OCI-LY1 (cell line): ENCODE results near the gene SHROOM4.

Source experiments
- H2AFZ ChIP-seq: fragments of 200-600 bp; sonication (generic), shearing (Covaris generic); 2 replicates; pipeline ENCODE4 v1.6.0; 2014; ENCODE audit warnings: antibody characterized with exemption, mild to moderate bottlenecking, low read length
- H3F3A ChIP-seq: fragments of 200-600 bp; sonication (generic), shearing (Covaris generic); 2 replicates; pipeline ENCODE4 v1.6.0; 2014; ENCODE audit warnings: mild to moderate bottlenecking, antibody characterized with exemption, low read length, moderate library complexity; ENCODE audit not compliant: insufficient read depth
- H3K27ac ChIP-seq: fragments of 200-600 bp; sonication (generic); 2 replicates; pipeline ENCODE4 v1.5.1; 2014; ENCODE audit warnings: low read length, mixed run types, mild to moderate bottlenecking, low read depth; ENCODE audit not compliant: poor library complexity, severe bottlenecking
- H3K27me3 ChIP-seq: fragments of 200-600 bp; sonication (generic); 2 replicates; pipeline ENCODE4 v1.6.0; 2014; ENCODE audit warnings: antibody characterized with exemption, mild to moderate bottlenecking, low read length, moderate library complexity; ENCODE audit not compliant: insufficient read depth
- H3K36me3 ChIP-seq: fragments of 200-600 bp; sonication (generic); 2 replicates; pipeline ENCODE4 v1.6.1; 2014; ENCODE audit warnings: mild to moderate bottlenecking, antibody characterized with exemption, low read length, moderate library complexity, mixed read lengths; ENCODE audit not compliant: insufficient read depth
- H3K4me1 ChIP-seq: fragments of 200-600 bp; sonication (generic); 2 replicates; pipeline ENCODE4 v1.5.1; 2014; ENCODE audit warnings: mild to moderate bottlenecking, low read length, moderate library complexity; ENCODE audit not compliant: insufficient read depth, severe bottlenecking
- H3K4me2 ChIP-seq: fragments of 200-600 bp; sonication (generic), shearing (Covaris generic); 2 replicates; pipeline ENCODE4 v1.6.1; 2014; ENCODE audit warnings: low read length
- H3K4me3 ChIP-seq: fragments of 200-600 bp; sonication (generic); 2 replicates; pipeline ENCODE4 v1.5.1; 2014; ENCODE audit warnings: low read length, low read depth, mild to moderate bottlenecking, mixed read lengths; ENCODE audit not compliant: poor library complexity, severe bottlenecking
- H3K79me2 ChIP-seq: fragments of 200-600 bp; shearing (Covaris generic); 2 replicates; pipeline ENCODE4 v1.6.1; 2016; ENCODE audit warnings: mixed run types, low read length, mixed read lengths; ENCODE audit not compliant: insufficient read depth
- H3K9ac ChIP-seq: fragments of 200-600 bp; sonication (generic), shearing (Covaris generic); 2 replicates; pipeline ENCODE4 v1.6.1; 2014; ENCODE audit warnings: mild to moderate bottlenecking, low read length, mixed read lengths
- H3K9me2 ChIP-seq: fragments of 200-600 bp; sonication (generic), shearing (Covaris generic); 2 replicates; pipeline ENCODE4 v1.6.1; 2014; ENCODE audit warnings: low read depth, mild to moderate bottlenecking, low read length, mixed read lengths
- H3K9me3 ChIP-seq: fragments of 200-600 bp; shearing (Covaris generic); 2 replicates; pipeline ENCODE4 v1.6.1; 2014; ENCODE audit warnings: low read length, mixed read lengths
- H4K20me1 ChIP-seq: fragments of 200-600 bp; sonication (generic), shearing (Covaris generic); 2 replicates; pipeline ENCODE4 v1.6.0; 2016; ENCODE audit warnings: mild to moderate bottlenecking, low read length; ENCODE audit not compliant: insufficient read depth
- CTCF ChIP-seq: fragments of 200-600 bp; sonication (generic), shearing (Covaris generic); IDR thresholded peaks from 2 replicates; pipeline ENCODE4 v1.5.1; 2017; ENCODE audit warnings: mild to moderate bottlenecking, antibody characterized with exemption, low read length, moderate library complexity, mixed read lengths
- EZH2 ChIP-seq: fragments of 200-600 bp; sonication (generic), shearing (Covaris generic); IDR thresholded peaks from 2 replicates; pipeline ENCODE4 v1.8.0; 2017; ENCODE audit warnings: borderline replicate concordance, mixed run types, mild to moderate bottlenecking, antibody characterized with exemption, low read length, moderate library complexity, mixed read lengths

Gene SHROOM4

GRCh38 chrX:50858548-50858947 lies 44.6 kb upstream of the SHROOM4 start:
- H3K4me1 ChIP-seq, result no peaks in the 10 kb centered on the region
- H3K9ac ChIP-seq, result no peak overlapping the region

GRCh38 chrX:50853399-50853798 lies 39.4 kb upstream of the SHROOM4 start:
- TF ChIP-seq EZH2 (no peak), CTCF (no peak)
- H3K36me3 ChIP-seq, result no peaks in the 10 kb centered on the region
- H2AFZ ChIP-seq, result no peak overlapping the region
- no peak overlapping the region for H3K4me2 ChIP-seq
- H3K27me3 ChIP-seq, result no peaks in the 10 kb centered on the region
- no peaks in the 10 kb centered on the region for H3K9me2 ChIP-seq
- H3K9ac ChIP-seq, result no peak overlapping the region
- H4K20me1 ChIP-seq, result no peaks in the 10 kb centered on the region
- no peaks in the 10 kb centered on the region for H3K79me2 ChIP-seq
- H3K4me3 ChIP-seq, result no peak overlapping the region
- H3K9me3 ChIP-seq, result no peaks in the 10 kb centered on the region
- H3F3A ChIP-seq, result no peaks in the 10 kb centered on the region
- H3K4me1 ChIP-seq, result no peaks in the 10 kb centered on the region
- H3K27ac ChIP-seq, result no peak overlapping the region

More at GRCh38 chrX:50858548-50858947, 44.6 kb upstream of the SHROOM4 start:
- Histone ChIP-seq H3K27ac (no peak overlapping the region), H3K4me2 (no peak overlapping the region), H3K4me3 (no peak overlapping the region), H2AFZ (no peak overlapping the region), H3K79me2 (no peaks in the 10 kb centered on the region), H3K27me3 (no peaks in the 10 kb centered on the region), H3F3A (no peaks in the 10 kb centered on the region), H3K9me3 (no peaks in the 10 kb centered on the region), H3K36me3 (no peaks in the 10 kb centered on the region), H3K9me2 (no peaks in the 10 kb centered on the region), H4K20me1 (no peaks in the 10 kb centered on the region)
- TF ChIP-seq EZH2 (no peak), CTCF (no peak)

- Histone ChIP-seq H3K4me3 (no peak overlapping the region), H3K79me2 (no peaks in the 10 kb centered on the region), H3K9me2 (no peaks in the 10 kb centered on the region), H3F3A (no peaks in the 10 kb centered on the region), H3K9me3 (no peaks in the 10 kb centered on the region), H3K27me3 (no peaks in the 10 kb centered on the region), H4K20me1 (no peaks in the 10 kb centered on the region), H3K4me1 (no peaks in the 10 kb centered on the region), H3K36me3 (no peaks in the 10 kb centered on the region), H3K4me2 (no peak overlapping the region), H3K9ac (no peak overlapping the region), H3K27ac (no peak overlapping the region), H2AFZ (no peak overlapping the region)
- TF ChIP-seq CTCF, result no peak
- TF ChIP-seq EZH2, result no peak
Measured at GRCh38 chrX:50852524-50852923, 38.5 kb upstream of the SHROOM4 start.
